Brain pericyte (primary cell): Measurements from ENCODE around the gene KCNN4.
A peak's percentile ranks its signal among the peaks of the same experiment; 100 is the strongest.

Experiments
- DNase-seq: peaks from one replicate; pipeline ENCODE4 v3.0.0-alpha.2; 2012; ENCODE audit warnings: low read depth, low spot score

Gene KCNN4

DNA sequence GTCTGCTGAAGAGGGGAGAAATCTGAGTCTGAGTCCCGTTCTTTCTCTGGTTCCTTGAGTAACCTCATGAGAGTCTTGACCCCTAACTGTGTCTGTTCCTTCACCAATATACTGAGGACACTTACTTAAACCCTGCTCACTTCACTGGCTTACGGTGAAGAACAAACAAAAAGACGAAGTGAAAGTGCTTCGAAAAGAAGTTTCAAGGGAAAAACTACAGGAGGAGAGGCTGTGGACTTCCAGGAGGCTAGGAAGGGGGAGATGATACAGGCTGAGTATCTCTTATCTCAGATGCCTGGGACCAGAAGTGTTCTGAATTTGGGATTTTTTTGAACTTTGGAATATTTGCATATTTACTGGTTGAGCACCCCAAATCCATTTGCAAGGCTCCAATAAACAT, 32.1 kb downstream of the KCNN4 start:
- DNase-seq: no peak

DNA sequence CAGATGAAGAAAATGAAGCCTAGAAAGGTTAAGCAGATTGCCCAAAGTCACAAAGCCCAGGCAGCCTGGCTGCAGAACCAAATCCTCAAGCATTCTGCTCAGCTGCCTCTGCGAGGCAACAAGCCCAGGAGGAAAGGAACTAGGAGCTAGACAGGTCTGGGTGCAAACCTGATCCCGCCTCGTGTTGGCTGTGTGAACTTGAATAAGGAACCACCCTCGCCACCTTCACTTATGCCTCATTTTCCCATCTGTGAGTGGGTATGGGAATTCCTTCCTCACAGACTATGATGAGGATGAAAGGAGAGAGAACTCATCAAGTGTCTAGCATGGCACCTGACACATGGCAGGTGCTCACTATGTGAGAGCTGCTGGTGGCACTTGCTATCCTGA, 32.6 kb downstream of the KCNN4 start:
- no peak for DNase-seq

DNA sequence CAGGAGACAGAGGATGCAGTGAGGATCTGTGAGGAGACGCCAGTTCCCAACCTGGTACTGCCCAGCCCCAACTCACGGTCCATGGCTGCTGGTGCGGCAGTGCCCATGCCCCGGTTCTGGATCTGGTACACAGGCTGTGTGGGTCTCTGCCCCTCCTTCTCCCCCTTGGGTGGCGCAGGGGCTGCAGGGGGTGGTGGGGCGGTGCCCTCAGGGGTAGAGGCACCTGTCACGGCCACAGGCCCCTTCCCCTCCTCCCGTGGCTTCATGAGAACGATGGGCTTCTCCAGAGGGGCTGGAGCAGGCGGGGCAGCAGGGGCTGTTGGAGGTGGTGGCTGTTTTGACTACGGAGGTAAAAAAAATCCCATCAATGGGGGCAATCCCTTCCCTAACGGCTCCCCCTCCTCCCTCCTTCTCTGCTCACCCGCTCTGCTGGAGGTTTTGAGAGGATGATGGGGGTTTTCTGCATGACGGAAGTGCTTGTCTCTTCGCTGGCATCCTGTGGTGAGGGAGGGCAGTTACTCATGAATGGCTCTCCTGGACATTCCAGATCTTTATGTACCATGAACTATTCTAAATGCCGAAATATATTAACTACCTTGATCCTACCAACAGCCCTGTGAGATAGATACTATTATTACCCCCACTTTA, 33.1 kb downstream of the KCNN4 start:
- DNase-seq: no peak

DNA sequence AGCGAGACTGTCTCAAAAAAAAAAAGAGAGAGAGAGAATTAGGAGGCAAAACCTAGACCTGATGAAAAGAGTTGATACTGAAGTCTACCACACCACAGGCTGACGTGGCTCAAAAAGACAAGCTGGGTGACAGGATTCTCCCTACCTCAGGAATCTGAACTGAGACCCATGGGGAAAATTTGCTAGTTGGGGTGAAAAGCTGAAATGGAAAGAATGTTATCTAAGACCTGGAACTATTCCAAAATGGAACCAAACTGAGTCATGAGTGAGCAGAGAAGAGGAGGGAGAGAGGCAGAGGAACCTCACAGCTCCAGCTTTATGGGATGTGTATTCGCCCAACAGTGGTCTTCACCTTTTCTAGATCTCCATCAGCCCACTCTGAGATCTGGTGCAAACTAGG, 37.7 kb downstream of the KCNN4 start:
- no peak for DNase-seq

DNA sequence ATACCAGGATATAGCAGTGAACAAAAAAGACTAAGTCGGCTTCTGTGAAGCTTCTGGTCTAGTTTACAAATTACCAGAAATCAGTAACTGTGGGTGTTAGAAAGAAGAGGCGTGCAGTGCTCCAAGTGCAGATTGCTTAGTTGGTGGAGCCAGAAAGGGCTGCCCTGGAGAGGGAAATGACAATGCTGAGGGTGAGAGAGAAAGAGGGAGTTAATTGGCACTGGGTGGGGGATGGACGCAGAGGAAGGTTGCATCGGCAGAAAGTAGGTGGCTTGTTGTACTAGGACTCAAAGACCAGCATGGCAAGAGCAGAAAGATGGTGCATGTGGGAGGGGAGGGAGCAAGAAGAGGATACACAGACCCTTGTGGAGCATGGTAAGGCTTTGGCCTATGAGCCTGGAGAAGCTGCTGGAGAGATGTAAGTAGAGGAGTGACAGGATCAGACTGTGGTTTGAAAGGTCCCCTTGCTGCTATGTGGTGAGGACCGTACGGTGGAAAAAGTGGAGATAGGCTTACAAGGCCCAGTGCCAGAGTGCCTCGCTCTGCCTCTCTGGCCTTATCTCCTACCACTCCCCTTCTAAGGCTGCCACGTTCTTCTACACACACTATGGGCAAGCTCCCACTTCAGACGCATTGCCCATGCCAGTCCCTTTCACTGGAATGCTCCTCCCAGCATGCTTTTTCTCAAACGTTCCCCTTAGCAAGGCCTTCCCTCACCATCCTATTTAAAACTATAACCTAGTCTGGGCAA, 39.5 kb downstream of the KCNN4 start:
- no peak for DNase-seq

DNA sequence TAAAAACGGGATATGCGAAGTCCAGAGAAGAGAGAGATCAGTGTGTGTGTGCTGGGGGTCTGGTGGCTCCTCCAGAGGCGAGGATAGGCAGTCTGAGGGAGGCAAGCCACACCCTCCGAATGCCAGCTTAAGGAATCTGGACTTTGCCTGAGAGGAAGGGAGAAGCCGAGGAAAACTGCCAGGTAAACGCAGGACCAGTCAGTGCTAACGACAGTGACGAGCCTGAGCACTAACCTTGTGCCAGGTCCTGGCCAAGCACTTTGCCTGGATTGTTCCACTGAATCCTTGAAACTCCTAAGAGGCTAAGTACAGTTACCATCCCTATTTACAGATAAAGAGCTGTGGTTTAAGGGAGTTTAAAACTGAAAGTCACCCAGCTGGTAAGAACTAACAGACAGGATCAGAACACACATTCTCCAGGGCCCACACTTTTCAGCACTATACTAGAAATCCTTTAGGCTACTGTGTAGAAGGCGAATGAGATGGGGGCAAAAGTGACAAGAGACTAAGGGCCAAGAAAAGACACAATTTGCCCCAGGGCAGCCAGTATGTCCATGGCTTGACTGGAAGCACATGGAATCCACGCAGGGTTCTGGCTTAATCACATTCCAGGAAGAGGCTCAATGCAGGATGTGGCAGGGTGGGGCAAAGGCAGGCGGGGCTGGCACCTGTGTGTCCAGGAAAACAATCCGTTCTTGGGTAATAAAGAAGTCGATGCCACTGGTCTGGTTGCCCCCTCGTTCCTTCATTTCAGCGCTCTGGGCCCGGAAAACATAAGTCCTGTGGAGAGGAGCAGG, 41.1 kb downstream of the KCNN4 start:
- DNase-seq: no peak

DNA sequence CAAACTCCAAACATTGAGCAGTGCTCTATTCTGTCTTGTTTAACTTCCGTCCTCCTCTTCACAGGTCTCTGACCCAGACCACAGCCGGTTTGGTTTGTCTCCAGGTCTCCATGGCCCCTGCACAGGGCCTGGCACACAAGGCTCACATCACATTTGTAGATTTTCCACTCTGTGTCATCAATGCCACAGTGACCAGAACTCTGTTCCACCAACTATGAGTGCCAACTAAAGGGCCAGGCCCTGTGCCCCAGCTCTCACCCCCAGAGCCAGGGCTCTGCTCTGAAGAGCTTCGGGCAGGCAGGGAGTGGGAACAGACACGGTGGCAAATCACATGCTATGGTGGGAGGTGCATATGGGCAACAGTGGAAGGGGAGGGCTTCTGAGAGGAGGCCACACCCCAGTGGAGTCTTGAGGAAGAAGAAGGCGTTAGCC, 42.0 kb downstream of the KCNN4 start:
- DNase-seq: no peak

DNA sequence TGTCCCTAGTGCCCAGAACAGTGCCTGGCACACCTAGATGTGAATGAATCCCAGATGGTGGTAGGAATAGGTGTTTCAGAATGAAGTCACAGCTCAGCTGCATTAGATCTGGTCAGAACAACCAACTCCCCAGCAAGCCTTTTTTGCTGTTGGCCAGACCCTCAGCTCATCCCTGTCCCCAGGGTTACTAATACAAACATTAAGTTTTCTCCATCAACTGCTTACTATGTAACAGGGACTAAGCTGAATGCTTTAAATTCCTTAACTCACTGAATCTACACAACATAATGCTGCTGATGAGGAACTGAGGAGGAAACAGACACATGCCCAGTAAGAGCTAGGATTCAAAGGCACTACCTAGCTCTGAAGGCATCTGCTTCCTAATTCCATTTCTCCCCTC, 44.8 kb downstream of the KCNN4 start:
- DNase-seq: no peak

DNA sequence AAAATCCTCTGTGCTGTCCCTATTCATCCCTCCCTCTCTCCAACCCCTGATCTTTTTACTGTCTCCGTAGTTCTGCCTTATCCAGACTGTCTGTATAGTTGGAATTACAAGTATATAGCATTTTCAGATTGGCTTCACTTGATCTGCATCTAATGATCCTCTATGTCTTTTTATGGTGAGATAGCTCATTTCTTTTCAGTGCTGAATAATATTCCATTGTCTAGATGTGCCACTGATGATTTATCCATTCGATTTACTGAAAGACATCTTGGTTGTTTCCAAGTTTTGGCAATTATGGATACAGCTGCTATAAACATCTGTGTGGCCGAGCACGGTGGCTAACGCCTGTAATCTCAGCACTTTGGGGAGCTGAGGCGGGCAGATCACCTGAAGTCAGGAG, 45.8 kb downstream of the KCNN4 start:
- no peak for DNase-seq

DNA sequence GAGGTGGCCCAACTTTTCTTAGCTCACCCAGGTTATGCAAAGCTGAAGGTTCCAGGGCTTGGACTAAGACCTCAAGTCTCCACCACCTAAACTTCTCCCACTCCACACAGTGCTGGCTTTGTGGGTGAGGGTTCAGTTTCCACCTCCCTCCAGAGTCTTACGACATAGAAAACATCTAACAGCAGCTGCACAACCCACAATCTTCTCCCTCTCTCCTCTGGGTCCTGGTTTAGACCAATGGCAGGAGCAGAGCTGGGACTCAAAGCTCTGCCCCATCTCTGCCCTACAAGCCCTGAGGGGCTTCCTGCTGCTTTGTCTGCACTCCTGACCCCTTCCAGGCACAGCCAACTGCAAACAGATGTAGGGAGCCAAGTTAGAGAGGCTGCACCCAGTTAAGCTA, 48.9 kb downstream of the KCNN4 start:
- DNase-seq: peak; percentile 96

DNA sequence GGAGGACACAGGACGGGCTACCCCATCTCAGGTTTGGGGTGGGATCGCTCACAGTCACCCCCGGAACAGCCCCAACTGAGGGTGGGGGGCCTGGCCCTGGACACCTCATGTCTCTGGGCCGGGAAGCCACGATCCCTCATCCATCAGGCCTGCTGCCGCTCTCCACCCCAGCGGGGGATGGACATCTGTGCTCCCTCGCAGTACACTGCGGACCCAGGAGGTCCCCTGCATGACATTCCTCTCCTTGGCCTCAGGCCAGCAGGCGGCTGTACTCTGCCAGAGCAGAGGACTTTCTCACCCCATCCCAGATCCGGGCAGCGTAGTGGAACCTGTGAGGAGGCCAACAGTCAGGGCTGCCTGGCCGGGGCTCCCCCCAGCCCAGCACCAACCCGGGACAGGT, 49.4 kb downstream of the KCNN4 start:
- DNase-seq: no peak

DNA sequence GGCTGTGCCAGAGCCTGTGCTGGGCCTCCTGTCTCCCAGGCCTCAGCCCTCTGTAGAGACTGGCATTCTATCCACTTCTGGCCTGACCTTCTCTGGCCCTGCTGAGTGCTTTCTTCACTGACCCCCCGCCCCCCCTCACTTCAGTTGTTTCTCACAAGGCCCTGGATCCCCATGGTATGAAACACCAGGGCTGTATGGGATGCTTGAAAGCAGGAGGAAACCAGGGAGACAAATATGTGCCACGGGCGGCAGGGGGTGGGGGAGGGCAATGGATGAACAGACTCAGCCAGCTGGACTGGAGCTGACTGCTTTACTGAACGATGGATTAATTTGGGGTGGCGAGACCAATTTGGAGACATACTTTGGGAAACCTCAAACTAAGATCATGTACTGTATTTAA, 50.9 kb downstream of the KCNN4 start:
- DNase-seq: no peak

DNA sequence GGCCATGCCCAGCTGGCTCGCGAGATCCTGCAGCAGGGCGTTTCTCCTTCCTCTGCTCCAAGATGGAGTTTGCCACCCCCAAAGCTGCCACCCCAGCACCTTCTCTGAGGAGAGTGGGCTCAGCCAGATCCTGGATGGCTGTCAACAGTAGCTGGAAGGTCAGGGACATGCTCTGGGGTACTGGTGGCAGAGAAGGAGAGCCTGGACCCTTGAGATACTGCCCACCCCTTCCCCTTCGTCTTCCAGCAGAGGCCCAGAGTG, 53.2 kb downstream of the KCNN4 start:
- no peak for DNase-seq

DNA sequence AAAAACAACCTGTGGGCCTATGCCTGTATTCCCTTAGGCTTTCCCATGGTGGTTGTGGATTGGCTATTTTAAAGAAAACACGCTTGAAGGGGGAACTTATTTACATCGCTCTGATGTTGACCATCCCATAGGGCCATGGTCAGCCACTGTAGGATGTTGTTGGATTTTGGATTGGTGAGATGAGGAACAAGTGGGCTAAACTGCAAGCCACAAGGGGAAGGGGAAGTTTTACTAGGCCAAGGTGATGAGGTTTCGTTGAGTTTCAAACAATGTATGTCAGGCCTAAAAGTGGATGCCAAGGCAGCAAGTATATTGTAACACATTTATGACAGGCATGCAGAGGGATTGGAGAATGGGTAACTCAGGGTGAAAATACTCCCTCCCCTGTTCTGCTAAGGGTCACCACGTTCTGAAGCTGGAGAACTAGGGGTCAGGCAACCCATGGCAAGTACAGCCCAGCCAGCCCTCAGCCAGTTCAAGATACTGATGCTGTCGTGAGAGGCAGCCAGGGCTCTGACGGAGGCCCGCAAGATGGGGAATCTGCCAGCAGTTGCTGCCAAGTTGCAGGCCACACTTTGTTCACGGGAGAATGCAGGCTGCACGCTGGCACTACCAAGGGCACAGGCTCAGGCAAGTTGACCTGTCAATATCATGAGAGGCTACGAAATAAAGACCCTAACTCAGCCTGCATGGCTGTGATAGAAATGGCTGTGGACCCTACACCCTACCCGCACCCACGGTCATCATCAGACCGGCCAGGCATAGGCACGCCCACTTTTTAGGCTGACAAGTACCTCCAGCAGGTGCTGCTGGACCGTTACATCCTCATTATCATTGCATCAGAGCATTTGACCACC, 53.8 kb downstream of the KCNN4 start:
- DNase-seq: no peak

DNA sequence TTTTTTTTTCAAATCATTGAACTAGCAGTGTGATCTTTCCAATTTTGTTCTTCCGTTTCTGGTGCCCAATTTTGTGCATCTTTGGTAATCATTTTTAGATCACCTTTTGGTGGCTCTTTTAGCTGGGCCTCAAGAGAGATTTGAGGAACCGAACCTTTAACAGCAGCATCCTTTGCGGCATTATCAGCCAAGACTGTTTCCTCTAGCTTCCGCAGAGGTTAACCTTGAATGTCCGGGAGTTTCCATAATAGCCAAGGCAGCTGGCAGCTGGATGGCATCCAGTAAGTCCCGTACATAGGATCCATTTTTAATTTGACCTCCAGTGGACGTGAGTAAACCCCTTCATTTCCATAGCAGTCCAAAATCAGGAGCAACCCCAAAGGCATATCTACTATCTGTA, 55.3 kb downstream of the KCNN4 start:
- no peak for DNase-seq

DNA sequence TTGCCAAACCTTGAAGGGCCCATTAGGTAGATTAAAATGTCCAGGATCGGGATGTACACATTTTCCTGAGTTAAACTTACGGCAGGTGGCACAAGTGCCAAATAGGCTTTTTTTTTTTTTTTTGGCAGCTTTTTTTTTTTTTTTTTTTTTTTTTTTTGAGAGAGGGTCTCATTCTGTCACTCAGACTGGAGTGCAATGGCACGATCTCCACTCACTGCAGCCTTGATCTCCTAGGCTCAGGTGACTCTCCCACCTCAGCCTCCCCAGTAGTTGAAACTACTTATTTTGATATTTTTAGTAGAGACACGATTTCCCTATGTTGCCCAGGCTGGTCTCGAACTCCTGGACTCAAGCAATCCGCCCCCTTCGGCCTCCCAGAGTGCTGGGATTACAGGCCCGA, 55.9 kb downstream of the KCNN4 start:
- DNase-seq: no peak

DNA sequence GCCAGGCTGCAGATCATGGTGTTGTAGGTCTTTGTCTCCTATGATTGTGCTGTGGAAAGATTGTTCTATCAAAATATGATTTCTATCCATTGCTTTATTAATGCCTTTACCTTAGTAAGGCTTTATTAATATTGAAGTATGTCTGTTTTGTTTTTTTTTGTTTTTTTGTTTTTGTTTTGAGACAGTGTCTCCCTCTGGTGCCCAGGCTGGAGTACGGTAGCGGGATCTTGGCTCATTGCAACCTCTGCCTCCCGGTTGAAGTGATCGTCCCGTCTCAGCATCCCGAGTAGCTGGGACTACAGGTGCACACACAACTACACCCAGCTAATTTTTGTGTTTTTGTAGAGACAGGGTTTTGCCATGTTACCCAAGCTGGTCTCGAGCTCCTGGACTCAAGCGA, 57.2 kb downstream of the KCNN4 start:
- DNase-seq: no peak

DNA sequence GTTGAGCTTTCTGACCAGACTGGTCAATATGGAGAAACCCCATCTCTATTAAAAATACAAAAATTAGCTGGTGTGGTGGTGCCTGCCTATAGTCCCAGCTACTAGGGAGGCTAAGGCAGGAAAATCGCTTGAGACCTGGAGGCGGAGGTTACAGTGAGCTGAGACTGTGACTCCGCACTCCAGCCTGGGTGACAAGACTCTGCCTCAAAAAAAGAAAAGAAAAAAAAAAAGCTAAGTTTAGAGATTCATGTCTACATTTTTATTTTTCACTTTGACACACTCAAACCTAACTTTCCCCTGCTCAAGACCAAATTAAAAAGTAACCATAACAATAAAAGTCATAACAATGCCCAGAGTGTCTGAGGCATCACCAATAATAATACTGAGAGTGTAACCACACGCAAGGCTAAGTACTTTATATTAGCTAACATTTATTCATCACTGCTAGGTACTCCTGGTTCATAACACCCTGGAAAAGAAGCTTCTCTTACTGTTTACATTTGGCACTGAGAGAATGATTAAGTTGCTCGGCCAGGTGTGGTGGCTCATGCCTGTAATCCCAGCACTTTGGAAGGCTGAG, 59.2 kb downstream of the KCNN4 start:
- DNase-seq: no peak

DNA sequence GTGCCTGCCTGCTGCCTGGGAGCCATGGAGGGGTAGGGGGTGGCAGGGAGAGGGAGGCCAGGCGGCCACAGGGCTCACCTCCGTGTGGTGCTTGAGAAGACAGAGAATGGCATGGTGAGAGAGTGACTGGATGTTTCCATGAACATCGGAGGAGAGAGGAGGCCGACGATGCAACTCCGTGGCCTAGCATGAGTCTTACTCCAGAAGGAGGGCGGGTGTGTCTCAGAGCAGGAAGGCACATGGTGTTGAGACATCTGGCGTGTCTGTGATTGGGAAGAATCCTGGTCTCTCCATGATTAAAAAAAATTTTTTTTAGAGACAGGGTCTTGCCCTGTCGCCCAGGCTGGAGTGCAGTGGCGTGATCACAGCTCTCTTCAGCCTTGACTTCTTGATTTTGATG, 59.8 kb downstream of the KCNN4 start:
- no peak for DNase-seq

DNA sequence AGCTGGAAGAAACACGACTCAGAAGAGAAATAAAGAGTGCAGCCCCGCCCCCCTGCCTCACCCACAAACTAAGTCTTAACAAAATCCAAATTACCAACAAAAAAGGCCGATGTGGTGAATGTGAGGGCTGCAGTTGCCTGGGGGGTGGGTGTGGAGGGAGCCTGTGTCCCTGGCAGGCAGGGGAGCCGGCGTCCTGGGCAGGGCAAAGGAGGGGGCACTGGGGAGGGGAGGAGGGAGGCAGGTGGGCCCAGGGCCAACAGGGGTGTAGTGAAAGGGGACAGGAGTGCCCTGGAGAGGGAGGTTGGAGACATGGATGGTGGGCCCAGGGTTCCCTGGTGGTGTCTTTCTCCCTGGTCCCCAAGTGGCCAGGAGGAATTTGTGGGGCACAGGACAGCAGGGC, 60.9 kb downstream of the KCNN4 start:
- DNase-seq: no peak

DNA sequence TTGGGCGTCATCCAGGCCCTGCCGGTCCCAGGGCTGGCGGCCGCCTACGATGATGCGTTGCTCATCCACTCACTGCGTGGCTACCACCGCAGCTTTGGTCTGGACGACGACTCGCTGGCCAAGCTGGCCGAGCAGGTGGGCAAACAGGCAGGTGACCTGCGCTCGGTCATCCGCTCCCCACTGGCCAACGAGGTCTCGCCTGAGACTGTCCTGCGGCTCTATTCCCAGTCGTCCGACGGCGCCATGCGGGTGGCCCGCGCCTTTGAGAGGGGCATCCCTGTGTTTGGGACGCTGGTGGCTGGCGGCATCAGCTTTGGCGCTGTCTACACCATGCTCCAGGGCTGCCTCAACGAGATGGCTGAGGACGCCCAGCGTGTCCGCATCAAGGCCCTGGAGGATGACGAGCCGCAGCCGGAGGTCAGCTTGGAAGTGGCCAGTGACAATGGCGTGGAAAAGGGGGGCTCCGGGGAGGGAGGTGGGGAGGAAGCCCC, 61.4 kb downstream of the KCNN4 start:
- DNase-seq: no peak
